BE2C (cell line): ENCODE data around the gene RAB25.

Experiments used
- DNase-seq: peaks from one replicate; pipeline ENCODE4 v3.0.0-alpha.2; 2020
- H3K27me3 ChIP-seq: fragments of 250-450 bp; sonication (Bioruptor Pico); 2 replicates; pipeline ENCODE4 v1.5.1; 2020; ENCODE audit warnings: mild to moderate bottlenecking
- H3K36me3 ChIP-seq: fragments of 250-450 bp; sonication (Bioruptor Pico); 2 replicates; pipeline ENCODE4 v1.5.1; 2020; ENCODE audit warnings: mild to moderate bottlenecking
- H3K4me1 ChIP-seq: fragments of 250-450 bp; sonication (Bioruptor Pico); 2 replicates; pipeline ENCODE4 v1.5.1; 2020
- H3K4me3 ChIP-seq: 2 replicates; pipeline ENCODE4 v1.5.1; 2011; ENCODE audit warnings: low read depth, low read length
- H3K9me3 ChIP-seq: fragments of 250-450 bp; sonication (Bioruptor Pico); 2 replicates; pipeline ENCODE4 v1.5.1; 2020
- CTCF ChIP-seq: IDR thresholded peaks from 2 replicates; pipeline ENCODE4 v1.5.1; 2012; ENCODE audit warnings: mild to moderate bottlenecking, low read depth, low read length

RAB25 gene

GRCh38 chr1:156119503-156120209 lies 58.7 kb downstream of the RAB25 start:
- TF ChIP-seq CTCF = no peak
- H3K36me3 ChIP-seq = peaks cover 14% of the 10 kb centered on the region; the same call in 1 of the 2 replicates
- H3K4me1 ChIP-seq = peaks cover 39% of the 10 kb centered on the region
- peak; percentile 69 for DNase-seq
- H3K9me3 ChIP-seq = no peaks in the 10 kb centered on the region
- no peaks in the 10 kb centered on the region for H3K27me3 ChIP-seq
- H3K4me3 ChIP-seq = no peak overlapping the region
